Erythroblast (primary cell): Measurements from ENCODE around the gene NETO2.

Source experiments
- GATA1 ChIP-seq: IDR thresholded peaks from 2 replicates; pipeline ENCODE4 v1.6.1; 2011; ENCODE audit warnings: low read depth, mild to moderate bottlenecking, control low read depth, low read length, moderate library complexity
- POLR2A ChIP-seq: IDR thresholded peaks from 2 replicates; pipeline ENCODE4 v1.6.1; 2011; ENCODE audit warnings: mild to moderate bottlenecking, low read length

GRCh38 chr16:47142821-47143676 is 696 bp downstream of the NETO2 start:
- no peak for TF ChIP-seq POLR2A
- no peak for TF ChIP-seq GATA1
